OCI-LY3 (cell line): ENCODE results near the gene SLC39A6.

Experiments used
- H2AFZ ChIP-seq: fragments of 200-600, 300-600 bp; shearing (Covaris generic); 2 replicates; pipeline ENCODE4 v1.6.0; 2014; ENCODE audit warnings: antibody characterized with exemption, low read depth, low read length
- H3K27ac ChIP-seq: fragments of 200-600, 300-600 bp; sonication (generic); 2 replicates; pipeline ENCODE4 v1.5.1; 2014; ENCODE audit warnings: mild to moderate bottlenecking, low read length, moderate library complexity, mixed read lengths
- H3K27me3 ChIP-seq: fragments of 200-600, 300-600 bp; sonication (generic); 2 replicates; pipeline ENCODE4 v1.6.1; 2014; ENCODE audit warnings: low read depth, low read length, mixed read lengths
- H3K36me3 ChIP-seq: fragments of 200-600, 300-600 bp; sonication (generic); replicated peaks from 2 replicates; pipeline ENCODE3; 2014; ENCODE audit warnings: low read depth, low read length, mixed read lengths
- H3K4me1 ChIP-seq: fragments of 300-600, 200-600 bp; sonication (generic); 2 replicates; pipeline ENCODE4 v1.6.1; 2014; ENCODE audit warnings: low read length, mixed read lengths
- H3K4me2 ChIP-seq: fragments of 200-600, 300-600 bp; sonication (generic); 2 replicates; pipeline ENCODE4 v1.6.1; 2014; ENCODE audit warnings: low read length, mixed read lengths
- H3K4me3 ChIP-seq: fragments of 300-600, 200-600 bp; sonication (generic); 2 replicates; pipeline ENCODE4 v1.5.1; 2014; ENCODE audit warnings: antibody characterized with exemption, mild to moderate bottlenecking, low read length, moderate library complexity
- H3K79me2 ChIP-seq: fragments of 300-600, 200-600 bp; shearing (Covaris generic); 2 replicates; pipeline ENCODE4 v1.6.1; 2014; ENCODE audit warnings: mild to moderate bottlenecking, low read length, mixed read lengths
- H3K9ac ChIP-seq: fragments of 300-600, 200-600 bp; shearing (Covaris generic); 2 replicates; pipeline ENCODE4 v1.6.0; 2014; ENCODE audit warnings: mild to moderate bottlenecking, low read length, moderate library complexity
- H3K9me3 ChIP-seq: fragments of 200-600, 300-600 bp; shearing (Covaris generic); 2 replicates; pipeline ENCODE4 v1.6.1; 2014; ENCODE audit warnings: low read length, mixed read lengths; ENCODE audit not compliant: insufficient read depth
- H4K20me1 ChIP-seq: fragments of 200-600, 300-600 bp; sonication (generic); 2 replicates; pipeline ENCODE4 v1.6.1; 2016; ENCODE audit warnings: low read length, mixed read lengths; ENCODE audit not compliant: insufficient read depth
- CTCF ChIP-seq: fragments of 200-600, 300-600 bp; sonication (generic); IDR thresholded peaks from 2 replicates; pipeline ENCODE4 v1.5.1; 2014; ENCODE audit warnings: antibody characterized with exemption, low read length, low read depth
- EZH2phosphoT487 ChIP-seq: fragments of 200-600 bp; shearing (Covaris generic); IDR thresholded peaks from 2 replicates; pipeline ENCODE4 v1.6.1; 2018; ENCODE audit warnings: antibody characterized with exemption, mixed run types, low read depth

The SLC39A6 gene

GRCh38 chr18:36129300-36130038 lies at the start of gene SLC39A6, which contains the start of gene ELP2:
TSS of gene SLC39A6 (minus strand) at chr18:36129340. CDS start at chr18:36127007, 2,333 bp downstream.
TSS of gene ELP2 (plus strand) at chr18:36129899. CDS start at chr18:36129934, 35 bp downstream.
- peak within 1 kb of the TSS; percentile 98 for H3K9ac ChIP-seq
- peaks cover 20% of the 10 kb centered on the region for H3K4me1 ChIP-seq
- no peaks in the 10 kb centered on the region for H3K27me3 ChIP-seq
- peaks cover 22% of the 10 kb centered on the region for H3K36me3 ChIP-seq
- peaks cover 27% of the 10 kb centered on the region for H4K20me1 ChIP-seq
- peaks cover 80% of the 10 kb centered on the region for H3K79me2 ChIP-seq
- no peaks in the 10 kb centered on the region for H3K9me3 ChIP-seq
- peak within 1 kb of the TSS; percentile 90 for H3K4me2 ChIP-seq
- peak within 1 kb of the TSS; percentile 94 for H3K4me3 ChIP-seq
- peak within 1 kb of the TSS; percentile 94 for H2AFZ ChIP-seq
- H3K27ac ChIP-seq, result peak within 1 kb of the TSS; percentile 91
- TF ChIP-seq CTCF, result no peak
- TF ChIP-seq EZH2phosphoT487, result no peak

- Histone ChIP-seq H3K9ac (no peak overlapping the region), H3K4me3 (no peak overlapping the region), H2AFZ (no peak overlapping the region), H3K79me2 (no peaks in the 10 kb centered on the region), H3K27me3 (no peaks in the 10 kb centered on the region), H3K9me3 (no peaks in the 10 kb centered on the region), H3K4me1 (peaks cover 15% of the 10 kb centered on the region), H3K27ac (no peak overlapping the region), H3K36me3 (peaks cover 34% of the 10 kb centered on the region), H4K20me1 (peaks cover 3% of the 10 kb centered on the region; the same call in 1 of the 2 replicates), H3K4me2 (no peak overlapping the region)
- TF ChIP-seq EZH2phosphoT487, result no peak
Measured at GRCh38 chr18:36177913-36178312, 48.8 kb upstream of the SLC39A6 start.

GRCh38 chr18:36176711-36177110 lies 47.6 kb upstream of the SLC39A6 start:
- no peaks in the 10 kb centered on the region for H3K79me2 ChIP-seq
- H3K36me3 ChIP-seq, result peaks cover 37% of the 10 kb centered on the region
- H3K9me3 ChIP-seq, result no peaks in the 10 kb centered on the region
- H2AFZ ChIP-seq, result no peak overlapping the region
- H3K27ac ChIP-seq, result no peak overlapping the region
- H3K9ac ChIP-seq, result no peak overlapping the region
- TF ChIP-seq EZH2phosphoT487 (no peak), CTCF (no peak)
- H4K20me1 ChIP-seq, result peaks cover 3% of the 10 kb centered on the region; the same call in 1 of the 2 replicates
- no peak overlapping the region for H3K4me3 ChIP-seq
- no peaks in the 10 kb centered on the region for H3K27me3 ChIP-seq
- H3K4me2 ChIP-seq, result no peak overlapping the region
- H3K4me1 ChIP-seq, result peaks cover 15% of the 10 kb centered on the region

- peaks cover 41% of the 10 kb centered on the region for H3K36me3 ChIP-seq
- no peak overlapping the region for H3K4me2 ChIP-seq
- H3K79me2 ChIP-seq, result no peaks in the 10 kb centered on the region
- no peak overlapping the region for H3K4me3 ChIP-seq
- no peaks in the 10 kb centered on the region for H3K27me3 ChIP-seq
- peaks cover 15% of the 10 kb centered on the region for H3K4me1 ChIP-seq
- H4K20me1 ChIP-seq, result peaks cover 3% of the 10 kb centered on the region; the same call in 1 of the 2 replicates
- H3K9me3 ChIP-seq, result no peaks in the 10 kb centered on the region
- no peak overlapping the region for H3K27ac ChIP-seq
- H2AFZ ChIP-seq, result no peak overlapping the region
- no peak overlapping the region for H3K9ac ChIP-seq
- TF ChIP-seq EZH2phosphoT487 (no peak), CTCF (no peak)
Measured at GRCh38 chr18:36176177-36176584, 47.0 kb upstream of the SLC39A6 start.
